ENCODE measurements around the gene ARID5B.

The ARID5B gene

GRCh38 chr10:61939902-61940301 lies 38.4 kb downstream of the ARID5B start:
- no peak for DNase-seq

- no peak for DNase-seq
Measured at GRCh38 chr10:61941202-61941681, 39.7 kb downstream of the ARID5B start.

DNA sequence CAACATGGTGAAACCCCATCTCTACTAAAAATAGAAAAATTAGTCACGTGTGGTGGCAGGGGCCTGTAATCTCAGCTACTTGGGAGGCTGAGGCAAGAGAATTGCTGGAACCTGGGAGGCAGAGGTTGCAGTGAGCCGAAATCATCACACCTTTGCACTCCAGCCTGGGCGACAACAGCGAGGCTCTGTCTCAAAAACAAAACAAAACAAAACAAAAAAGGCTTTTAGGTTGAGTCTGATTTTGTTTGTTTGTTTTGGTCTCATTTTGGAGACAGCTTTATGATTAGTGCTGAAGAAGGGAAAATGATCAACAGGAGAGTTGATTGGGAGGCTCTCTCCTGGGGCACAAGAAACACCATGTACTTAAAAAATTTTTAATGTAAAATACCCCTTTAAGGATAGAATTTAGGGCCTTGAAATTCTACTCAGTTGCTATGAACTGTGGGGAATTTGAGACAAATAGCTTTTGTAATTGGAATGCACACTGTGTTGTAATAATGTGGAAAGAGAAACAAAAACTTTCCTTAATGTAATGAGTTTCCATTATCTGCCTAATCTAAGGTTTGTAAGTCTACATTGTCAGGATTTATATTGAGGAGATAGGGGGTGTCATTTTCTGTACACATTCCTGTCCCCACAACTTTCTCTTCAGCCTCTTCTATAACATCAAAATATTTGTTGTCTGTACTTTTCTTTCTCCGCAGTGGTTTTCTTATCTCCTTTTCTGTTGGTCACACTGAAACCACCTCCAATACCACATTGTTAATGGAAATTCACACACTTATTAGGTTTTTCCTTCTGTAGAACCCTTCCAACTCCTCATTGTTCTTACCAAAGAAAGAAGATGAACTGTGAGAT lies 41.3 kb downstream of the ARID5B start:
- no peak for DNase-seq

DNA sequence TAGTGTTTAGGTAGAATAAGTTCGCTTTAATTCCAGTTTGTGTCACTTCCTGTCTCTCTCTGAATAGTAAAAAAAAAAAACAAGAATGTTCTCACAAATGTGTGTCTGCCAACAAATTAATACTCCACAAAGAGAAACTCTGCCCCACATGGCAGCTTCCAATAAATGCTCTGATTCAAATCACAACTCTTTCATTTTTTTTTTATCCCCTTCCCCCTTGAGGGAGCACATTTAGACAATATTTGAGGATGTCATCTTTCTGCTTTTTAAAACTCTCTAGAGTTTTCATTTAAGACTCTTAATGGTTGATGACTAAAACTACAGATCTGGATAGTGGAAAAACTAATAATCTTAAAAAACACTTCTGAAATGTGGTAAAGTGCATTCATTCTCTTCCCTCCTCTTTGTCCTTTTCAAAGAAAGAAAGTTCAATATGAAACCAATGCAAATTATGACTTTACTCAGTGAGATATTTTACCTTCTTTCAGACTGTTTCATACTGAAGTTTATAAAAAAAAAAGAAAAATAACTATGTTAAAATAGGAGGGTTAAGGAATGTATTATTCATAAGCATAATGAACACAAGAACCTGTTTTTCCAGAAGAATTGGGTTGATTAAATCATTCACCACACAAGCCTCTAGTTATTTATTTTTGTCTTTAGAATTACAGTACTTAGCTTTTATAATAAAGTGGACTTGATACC lies 42.3 kb downstream of the ARID5B start:
- no peak for DNase-seq

GRCh38 chr10:61944410-61945147 lies 43.1 kb downstream of the ARID5B start:
- DNase-seq, result no peak

- no peak for DNase-seq
Measured at GRCh38 chr10:61949687-61950086, 48.2 kb downstream of the ARID5B start.

DNA sequence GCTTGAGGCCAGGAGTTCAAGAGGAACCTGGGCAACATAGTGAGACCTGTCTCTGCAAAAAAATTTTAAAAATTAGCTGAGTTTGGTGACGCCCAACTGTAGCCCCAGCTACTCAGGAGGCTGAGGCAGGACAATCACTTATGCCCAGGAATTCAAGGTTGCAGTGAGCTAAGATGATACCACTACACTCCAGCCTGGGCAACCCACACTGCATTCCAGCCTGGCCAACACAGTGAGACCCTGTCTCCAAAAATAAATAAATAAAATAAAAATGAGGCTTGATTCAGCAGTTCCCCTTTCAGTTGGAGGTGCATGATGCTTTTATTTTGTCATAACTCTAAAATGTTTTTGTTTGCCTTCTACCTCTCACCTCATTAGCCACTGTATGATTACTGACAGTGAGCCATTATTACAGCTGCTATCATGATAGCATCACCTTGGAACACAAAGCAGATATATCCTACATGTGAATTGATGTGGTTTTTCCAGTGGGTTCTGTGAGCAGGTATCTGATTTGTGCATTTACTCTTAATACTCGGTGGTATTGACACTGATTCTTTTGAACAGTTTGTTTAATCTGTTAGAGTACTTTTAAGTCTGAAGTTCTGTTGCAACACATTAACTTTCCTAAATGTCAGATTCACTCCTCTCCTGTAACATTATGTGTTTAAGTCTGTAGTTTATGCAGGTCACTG lies 49.1 kb downstream of the ARID5B start:
- no peak for DNase-seq

- DNase-seq, result no peak
Measured at GRCh38 chr10:61951144-61951483, 49.6 kb downstream of the ARID5B start.

- no peak for DNase-seq
Measured at GRCh38 chr10:61952028-61952674, 50.7 kb downstream of the ARID5B start.

- DNase-seq, result no peak
Measured at GRCh38 chr10:61953183-61953582, 51.7 kb downstream of the ARID5B start.

DNA sequence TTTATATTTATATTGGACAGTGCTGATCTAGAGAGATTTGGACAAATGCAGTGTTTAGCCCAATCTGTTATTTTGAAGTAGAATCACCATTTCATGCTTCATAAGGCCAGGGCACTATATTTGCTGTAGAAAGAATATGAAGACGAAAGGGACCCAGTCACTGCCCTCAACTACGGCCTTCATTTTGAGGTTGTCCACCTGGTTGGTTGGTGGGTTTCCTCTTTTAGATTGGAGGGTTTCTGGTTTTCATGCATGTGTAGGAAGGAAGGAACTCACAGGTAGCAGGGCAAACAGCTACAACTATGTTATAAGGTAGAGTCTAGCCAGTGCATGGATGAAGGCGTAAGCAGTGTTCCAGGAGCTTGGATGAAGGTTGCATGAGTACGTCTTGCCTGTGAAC lies 56.3 kb downstream of the ARID5B start:
- no peak for DNase-seq

DNA sequence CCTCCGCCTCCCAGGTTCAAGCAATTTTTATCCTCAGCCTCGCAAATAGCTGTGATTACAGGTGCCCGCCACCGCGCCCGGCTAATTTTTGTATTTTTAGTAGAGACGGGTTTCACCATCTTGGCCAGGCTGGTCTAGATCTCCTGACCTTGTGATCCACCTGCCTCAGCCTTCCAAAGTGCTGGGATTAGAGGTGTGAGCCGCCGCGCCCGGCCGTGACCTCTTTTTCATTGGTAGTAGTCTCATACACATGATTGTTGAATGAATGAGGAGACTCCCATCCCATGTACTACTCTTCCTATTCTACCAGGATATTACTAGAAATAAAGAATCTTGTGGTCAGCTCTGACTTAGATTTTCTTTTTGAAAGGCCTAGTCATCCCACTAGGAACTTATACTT lies 56.8 kb downstream of the ARID5B start:
- DNase-seq, result no peak

GRCh38 chr10:61958805-61959204 lies 57.3 kb downstream of the ARID5B start:
- DNase-seq, result no peak

- no peak for DNase-seq
Measured at GRCh38 chr10:61959814-61960213, 58.3 kb downstream of the ARID5B start.

- no peak for DNase-seq
Measured at GRCh38 chr10:61960396-61961120, 59.1 kb downstream of the ARID5B start.

- no peak for DNase-seq
Measured at GRCh38 chr10:61961278-61961677, 59.8 kb downstream of the ARID5B start.

GRCh38 chr10:61962971-61963370 lies 61.5 kb downstream of the ARID5B start:
- DNase-seq, result no peak

GRCh38 chr10:61963669-61964058 lies 62.2 kb downstream of the ARID5B start:
- no peak for DNase-seq

DNA sequence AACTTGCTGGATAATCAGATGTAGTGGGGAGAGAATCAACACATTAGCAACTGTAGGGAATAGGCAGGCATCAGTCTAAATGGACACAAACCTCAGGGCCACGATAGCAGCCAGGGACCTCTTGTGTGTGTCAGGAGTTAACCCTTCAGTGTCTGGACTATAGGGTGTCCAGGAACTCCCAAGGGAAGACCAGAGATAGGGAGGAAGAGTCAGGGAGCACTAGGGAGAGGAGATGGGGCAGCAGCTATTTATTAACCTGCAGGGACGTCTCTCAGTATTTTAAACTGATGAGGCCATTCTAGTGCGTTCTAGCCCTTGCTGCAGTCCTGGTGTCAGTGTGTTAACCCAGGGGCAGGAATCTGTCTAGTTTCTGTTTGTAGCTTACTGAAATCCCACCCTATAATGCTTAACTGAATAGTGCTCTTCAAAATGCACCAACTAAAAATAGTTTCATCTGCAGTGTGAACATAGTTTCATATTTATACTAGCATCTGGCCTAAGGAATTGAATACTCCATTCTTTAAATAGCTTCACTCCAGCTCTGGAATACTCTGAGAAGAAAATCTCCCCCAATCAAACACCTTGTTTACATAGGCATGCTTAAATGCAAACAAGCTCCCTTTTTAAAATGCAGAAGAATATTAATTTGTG lies 62.7 kb downstream of the ARID5B start:
- DNase-seq, result no peak

DNA sequence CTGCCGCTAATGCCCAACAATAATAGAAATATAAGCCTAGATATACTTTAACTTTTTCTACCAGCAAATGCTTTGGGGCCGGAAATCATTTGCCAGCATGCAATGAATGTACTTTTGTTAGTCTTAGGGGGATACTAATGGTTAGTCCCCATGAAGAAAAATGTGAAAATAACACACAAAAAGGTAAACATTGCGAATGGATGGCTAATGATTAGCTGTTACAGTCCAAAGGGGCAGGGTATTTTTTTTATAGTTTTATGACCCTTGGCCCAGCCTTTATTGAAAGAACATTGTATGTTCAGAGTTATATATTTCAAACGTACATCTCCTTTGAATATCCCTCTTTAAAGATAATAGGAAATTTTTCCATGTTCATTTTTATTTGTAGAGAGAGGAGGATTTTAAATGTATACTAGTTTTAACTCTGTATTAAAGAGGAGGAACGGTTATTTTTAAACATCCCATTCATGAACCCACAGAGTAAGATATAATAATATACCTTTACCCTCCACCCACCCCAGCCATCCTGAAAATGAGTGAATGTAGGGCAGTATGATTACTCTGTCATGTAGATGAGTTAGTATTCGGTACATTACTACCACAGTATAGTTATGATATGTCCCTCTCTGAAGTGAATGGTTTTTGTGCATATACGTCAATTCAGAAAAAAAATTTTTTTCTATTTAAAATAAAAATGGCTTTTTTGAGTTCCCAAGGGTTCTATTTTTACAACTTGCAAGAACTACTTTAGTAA lies 63.6 kb downstream of the ARID5B start:
- DNase-seq, result no peak
